GM21619 (cell line): ENCODE results near the gene ADCY1.

Experiments
- ATAC-seq: cut with Tn5 transposase; IDR thresholded peaks from one replicate; pipeline ENCODE4 v1.9.1; 2021; ENCODE audit not compliant: unreplicated experiment

ADCY1 gene

GRCh38 chr7:45576249-45576929, 2.2 kb downstream of the ADCY1 start:
- no peak for ATAC-seq

GRCh38 chr7:45578022-45578421, 3.9 kb downstream of the ADCY1 start:
- ATAC-seq: no peak

- no peak for ATAC-seq
These were observed 4.3 kb downstream of the ADCY1 start for GRCh38 chr7:45578467-45578866.

- ATAC-seq: no peak
These were observed 5.2 kb downstream of the ADCY1 start for GRCh38 chr7:45579391-45579801.

GRCh38 chr7:45580053-45580872, 6.1 kb downstream of the ADCY1 start:
- no peak for ATAC-seq

GRCh38 chr7:45581271-45581780, 7.2 kb downstream of the ADCY1 start:
- no peak for ATAC-seq

GRCh38 chr7:45582136-45582749, 8.1 kb downstream of the ADCY1 start:
- no peak for ATAC-seq

GRCh38 chr7:45582868-45583277, 8.7 kb downstream of the ADCY1 start:
- no peak for ATAC-seq

- no peak for ATAC-seq
These were observed 9.1 kb downstream of the ADCY1 start for GRCh38 chr7:45583296-45583695.

- no peak for ATAC-seq
These were observed 10.4 kb downstream of the ADCY1 start for GRCh38 chr7:45584261-45585210.

GRCh38 chr7:45585628-45586027, 11.5 kb downstream of the ADCY1 start:
- no peak for ATAC-seq

GRCh38 chr7:45586542-45587520, 12.7 kb downstream of the ADCY1 start:
- no peak for ATAC-seq

GRCh38 chr7:45588466-45588865, 14.3 kb downstream of the ADCY1 start:
- ATAC-seq: no peak

GRCh38 chr7:45589061-45589460, 14.9 kb downstream of the ADCY1 start:
- no peak for ATAC-seq

GRCh38 chr7:45589915-45590678, 15.9 kb downstream of the ADCY1 start:
- ATAC-seq: no peak

GRCh38 chr7:45590679-45591057, 16.5 kb downstream of the ADCY1 start:
- ATAC-seq: no peak

GRCh38 chr7:45591101-45591906, 17.1 kb downstream of the ADCY1 start:
- ATAC-seq: no peak
